Measurements from ENCODE around the gene RCAN3. TPM values are rescaled to one million over a fixed set of nuclear protein-coding genes. Genes with fewer than 3 reads are reported as not detected.

The RCAN3 gene
- total and polyA plus RNA-seq, 2 of the 13 experiments (the other 11 are each of a cell fraction or from before 2014, with no cell fraction given) = 12.2 to 13.3 TPM

GRCh38 chr1:24535021-24535424 is 32.4 kb downstream of the RCAN3 start:
- no peak for TF ChIP-seq ARID2 (CRISPR knock-in tag; IDR thresholded peaks at IDR 0.05; ENCODE audit: borderline replicate concordance)
- TF ChIP-seq HNRNPLL (IDR thresholded peaks at IDR 0.05; ENCODE audit: low read depth, low read length, poor library complexity, severe bottlenecking) = peak; percentile 20
- peak; percentile 23 for TF ChIP-seq AGO2 (optimal IDR thresholded peaks at IDR 0.05; ENCODE audit: low read depth, low read length)
- TF ChIP-seq ZBTB33 (CRISPR knock-in tag; IDR thresholded peaks at IDR 0.05) = peak; percentile 63
- TF ChIP-seq ZBTB38 (CRISPR knock-in tag; IDR thresholded peaks at IDR 0.05) = 0 out of 2 replicates have a peak, but pooled peaks have one; percentile 40
- no peak for TF ChIP-seq ZNF609 (CRISPR knock-in tag; IDR thresholded peaks at IDR 0.05; ENCODE audit: borderline replicate concordance)
- no TSS peak for BruUV-seq (replicated peaks)
- no peak overlapping the region for H3K9ac ChIP-seq (ENCODE audit: insufficient read depth, low read depth, low read length)
- POLR2A ChIA-PET = interaction anchor here (1.6 kb wide), 1 partner anchor 33 kb away, joined by 3 read pairs; no protein-coding TSS in a partner anchor
- in situ Hi-C loops (cut with HindIII; ENCODE audit: extremely low pct_ligation_motif_present, low pct_unique_long_range_greater_than_20kb) = no loop called here
- no peak overlapping the region for H3K4me3 ChIP-seq (replicated peaks in 1 of 3; ENCODE audit: insufficient read depth in 1 of 3, low read depth in 2 of 3, low read length in 3 of 3)
- no peaks in the 10 kb centered on the region for H4K20me1 ChIP-seq (ENCODE audit: insufficient read depth, low read length)
- no peaks in the 10 kb centered on the region for H3K79me2 ChIP-seq (ENCODE audit: insufficient read depth, low read length)
- peak overlapping the region; percentile 64 for H3K27ac ChIP-seq (ENCODE audit: extremely low read length, insufficient read depth, low read length)
- H3K36me3 ChIP-seq (replicated peaks in 1 of 2; ENCODE audit: control insufficient read depth in 1 of 2, insufficient read depth in 2 of 2, low read length in 2 of 2) = peaks cover 3 to 6% of the 10 kb centered on the region in 2 experiments; a peak in 2 of 5 replicates
- H3K27me3 ChIP-seq (ENCODE audit: control insufficient read depth in 1 of 2, insufficient read depth in 2 of 2, low read length in 2 of 2) = no peaks in the 10 kb centered on the region
- no peak for FAIRE-seq
- DNase-seq (ENCODE audit: low spot score) = no peak
- ATAC-seq = no peak
- WGBS (ENCODE audit: low lambda C conversion rate) = 91% methylated on average over 21 of the region's 21 CpGs
- H3K4me2 ChIP-seq (ENCODE audit: low read depth, low read length) = no peak overlapping the region
- intact Hi-C loops (cut with micrococcal nuclease; ENCODE audit: unreplicated experiment) = no loop called here
- H3K4me1 ChIP-seq (ENCODE audit: insufficient read depth, low read length) = peaks cover 46% of the 10 kb centered on the region
- no peaks in the 10 kb centered on the region for H3K9me3 ChIP-seq (ENCODE audit: low read length)
- no peak overlapping the region for H2AFZ ChIP-seq (ENCODE audit: low read length)
- CTCF ChIA-PET (ENCODE audit: low intra/inter-chr PET ratio, low total read pairs) = no interaction called here

All from HepG2 (cell line).